Trophoblast cell (in vitro differentiated cells and primary cell): Measurements from ENCODE around the gene NPIPA3.

ENCODE experiments used
- DNase-seq, 2 donors: peaks; one replicate each; pipeline ENCODE4 v3.0.0-alpha.2; 2016
- H2AFZ ChIP-seq: 2 replicates; pipeline ENCODE4 v1.6.1; 2013; ENCODE audit warnings: low read length, moderate library complexity, mild to moderate bottlenecking; ENCODE audit not compliant: insufficient read depth, poor library complexity
- H2AK5ac ChIP-seq: 2 replicates; pipeline ENCODE4 v1.6.1; 2013; ENCODE audit warnings: mild to moderate bottlenecking, low read length
- H2BK120ac ChIP-seq: 2 replicates; pipeline ENCODE4 v1.6.1; 2013; ENCODE audit warnings: low read length, mild to moderate bottlenecking, moderate library complexity; ENCODE audit not compliant: insufficient read depth, poor library complexity
- H2BK12ac ChIP-seq: 2 replicates; pipeline ENCODE4 v1.6.1; 2013; ENCODE audit warnings: mild to moderate bottlenecking, low read length, moderate library complexity
- H2BK5ac ChIP-seq: 2 replicates; pipeline ENCODE4 v1.6.1; 2013; ENCODE audit warnings: low read length, low read depth, moderate library complexity, mild to moderate bottlenecking; ENCODE audit not compliant: poor library complexity
- H3K14ac ChIP-seq: 2 replicates; pipeline ENCODE4 v1.6.1; 2013; ENCODE audit warnings: mild to moderate bottlenecking, low read length
- H3K18ac ChIP-seq: 2 replicates; pipeline ENCODE4 v1.6.1; 2013; ENCODE audit warnings: mild to moderate bottlenecking, low read length
- H3K23ac ChIP-seq: 2 replicates; pipeline ENCODE4 v1.6.1; 2013; ENCODE audit warnings: low read length
- H3K27ac ChIP-seq: 2 replicates; pipeline ENCODE4 v1.5.1; 2013; ENCODE audit warnings: low read depth, mild to moderate bottlenecking, inconsistent platforms, low read length, moderate library complexity
- H3K27me3 ChIP-seq: 2 replicates; pipeline ENCODE4 v1.6.1; 2013; ENCODE audit warnings: inconsistent platforms, mild to moderate bottlenecking, low read length, moderate library complexity; ENCODE audit not compliant: insufficient read depth
- H3K36me3 ChIP-seq, 2 experiments: 1 replicate in 1 of 2; 2 replicates in 1 of 2; pipeline ENCODE4 v1.6.1; 2013; ENCODE audit warnings: low read length in 2 of 2, mild to moderate bottlenecking in 2 of 2, moderate library complexity in 1 of 2; ENCODE audit not compliant: insufficient read depth in 2 of 2, control insufficient read depth in 1 of 2
- H3K4ac ChIP-seq: 2 replicates; pipeline ENCODE4 v1.6.1; 2013; ENCODE audit warnings: low read depth, mild to moderate bottlenecking, low read length, moderate library complexity
- H3K4me1 ChIP-seq, 2 experiments: 1 replicate in 1 of 2; 2 replicates in 1 of 2; pipeline ENCODE4 v1.6.1; 2013; ENCODE audit warnings: low read length in 2 of 2, mild to moderate bottlenecking in 2 of 2, moderate library complexity in 1 of 2; ENCODE audit not compliant: insufficient read depth in 2 of 2, control insufficient read depth in 1 of 2
- H3K4me2 ChIP-seq: 2 replicates; pipeline ENCODE4 v1.6.1; 2013; ENCODE audit warnings: inconsistent platforms, mild to moderate bottlenecking, low read length, moderate library complexity
- H3K4me3 ChIP-seq: 2 replicates; pipeline ENCODE4 v1.5.1; 2013; ENCODE audit warnings: mild to moderate bottlenecking, low read depth, low read length, inconsistent platforms
- H3K79me1 ChIP-seq: one replicate; pipeline ENCODE4 v1.6.1; 2013; ENCODE audit warnings: low read length
- H3K79me2 ChIP-seq: 2 replicates; pipeline ENCODE4 v1.6.1; 2013; ENCODE audit warnings: low read length, mild to moderate bottlenecking; ENCODE audit not compliant: control insufficient read depth, insufficient read depth, poor library complexity
- H3K9ac ChIP-seq: 2 replicates; pipeline ENCODE4 v1.6.1; 2013; ENCODE audit warnings: mild to moderate bottlenecking, low read length
- H3K9me3 ChIP-seq: 2 replicates; pipeline ENCODE4 v1.6.1; 2013; ENCODE audit warnings: low read depth, mild to moderate bottlenecking, control low read depth, inconsistent platforms, low read length; ENCODE audit not compliant: insufficient read depth
- H4K12ac ChIP-seq: 2 replicates; pipeline ENCODE4 v1.6.1; 2013; ENCODE audit warnings: low read depth, mild to moderate bottlenecking, low read length, moderate library complexity
- H4K8ac ChIP-seq: 2 replicates; pipeline ENCODE4 v1.6.1; 2013; ENCODE audit warnings: low read depth, mild to moderate bottlenecking, low read length, moderate library complexity
- H4K91ac ChIP-seq: one replicate; pipeline ENCODE4 v1.6.1; 2013; ENCODE audit warnings: low read depth, mild to moderate bottlenecking, low read length, moderate library complexity
- WGBS: extraction: QIAGEN DNeasy Blood & Tissue Kit; methylation state at CpG from one replicate; pipeline ENCODE4 v1.1.7; 2013; ENCODE audit warnings: missing lambda C conversion rate; ENCODE audit not compliant: insufficient read length, insufficient coverage; ENCODE audit errors: extremely low coverage; 5-methylcytosine and 5-hydroxymethylcytosine counted together

The NPIPA3 gene

DNA sequence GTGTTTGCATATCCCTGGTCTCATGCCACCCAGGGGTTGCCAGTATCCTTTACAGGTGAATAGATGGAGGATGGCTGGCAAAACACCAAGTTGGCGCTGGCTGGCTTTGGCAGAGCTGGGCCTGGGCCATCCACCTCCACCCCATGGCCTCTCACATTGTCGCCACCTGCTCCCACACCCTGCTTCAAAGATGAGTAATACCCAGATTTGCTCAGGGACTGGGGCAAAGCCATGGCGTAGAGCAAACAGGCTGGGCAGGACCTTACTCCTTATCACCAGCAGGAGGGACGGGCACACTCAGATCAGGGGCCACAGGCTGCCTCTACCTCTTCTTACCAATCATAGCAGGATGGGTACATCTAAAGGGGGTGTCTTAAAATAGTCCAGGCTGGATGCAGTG is 33.4 kb upstream of the NPIPA3 start:
- H3K79me2 ChIP-seq = no peaks in the 10 kb centered on the region
- H2BK12ac ChIP-seq = no peak overlapping the region
- H2BK120ac ChIP-seq = no peak overlapping the region
- no peak overlapping the region for H3K4ac ChIP-seq
- H4K8ac ChIP-seq = no peak overlapping the region
- H3K14ac ChIP-seq = no peak overlapping the region
- no peaks in the 10 kb centered on the region for H3K27me3 ChIP-seq
- H2AK5ac ChIP-seq = no peak overlapping the region
- H3K9me3 ChIP-seq = no peaks in the 10 kb centered on the region
- H3K36me3 ChIP-seq = peaks cover 16 to 30% of the 10 kb centered on the region in 2 experiments
- H3K4me1 ChIP-seq = no peaks in the 10 kb centered on the region
- no peak overlapping the region for H3K27ac ChIP-seq
- DNase-seq = peak; percentile 2 to 13
- no CpG with 5 or more reads among the region's 4 CpGs for WGBS
- no peak overlapping the region for H4K12ac ChIP-seq
- no peaks in the 10 kb centered on the region for H3K79me1 ChIP-seq
- no peak overlapping the region for H4K91ac ChIP-seq
- no peak overlapping the region for H2AFZ ChIP-seq
- H3K9ac ChIP-seq = no peak overlapping the region
- no peak overlapping the region for H3K4me2 ChIP-seq
- H3K23ac ChIP-seq = no peak overlapping the region
- no peak overlapping the region for H2BK5ac ChIP-seq
- no peak overlapping the region for H3K18ac ChIP-seq
- H3K4me3 ChIP-seq = no peak overlapping the region

- H3K23ac ChIP-seq = no peak overlapping the region
- H4K91ac ChIP-seq = no peak overlapping the region
- no peaks in the 10 kb centered on the region for H3K27me3 ChIP-seq
- H3K9me3 ChIP-seq = no peaks in the 10 kb centered on the region
- H2BK120ac ChIP-seq = no peak overlapping the region
- no peak overlapping the region for H3K14ac ChIP-seq
- H2BK5ac ChIP-seq = no peak overlapping the region
- H4K12ac ChIP-seq = no peak overlapping the region
- H4K8ac ChIP-seq = no peak overlapping the region
- H3K18ac ChIP-seq = no peak overlapping the region
- WGBS = no CpG with 5 or more reads among the region's 7 CpGs
- H3K36me3 ChIP-seq = peaks cover 6 to 10% of the 10 kb centered on the region in 2 experiments
- no peaks in the 10 kb centered on the region for H3K79me1 ChIP-seq
- H2AFZ ChIP-seq = no peak overlapping the region
- H3K4me2 ChIP-seq = no peak overlapping the region
- H2BK12ac ChIP-seq = no peak overlapping the region
- no peak for DNase-seq
- no peak overlapping the region for H3K4me3 ChIP-seq
- H3K4ac ChIP-seq = no peak overlapping the region
- H3K4me1 ChIP-seq = no peaks in the 10 kb centered on the region
- H3K9ac ChIP-seq = no peak overlapping the region
- H3K79me2 ChIP-seq = no peaks in the 10 kb centered on the region
- no peak overlapping the region for H2AK5ac ChIP-seq
- H3K27ac ChIP-seq = no peak overlapping the region
Measured at GRCh38 chr16:14672403-14672971, 30.7 kb upstream of the NPIPA3 start.

- Histone ChIP-seq H3K79me2 (no peaks in the 10 kb centered on the region), H3K4me2 (no peak overlapping the region), H2BK5ac (no peak overlapping the region), H4K8ac (no peak overlapping the region), H3K23ac (no peak overlapping the region), H2BK12ac (no peak overlapping the region), H4K91ac (no peak overlapping the region), H3K27me3 (no peaks in the 10 kb centered on the region), H3K79me1 (no peaks in the 10 kb centered on the region), H3K18ac (no peak overlapping the region), H3K36me3 (no peaks in the 10 kb centered on the region), H3K4me1 (no peaks in the 10 kb centered on the region), H2AK5ac (no peak overlapping the region), H3K27ac (no peak overlapping the region), H4K12ac (no peak overlapping the region), H3K4ac (no peak overlapping the region), H2BK120ac (no peak overlapping the region), H3K9ac (no peak overlapping the region), H2AFZ (no peak overlapping the region), H3K4me3 (no peak overlapping the region), H3K14ac (no peak overlapping the region), H3K9me3 (peaks cover 3% of the 10 kb centered on the region)
- DNase-seq = no peak
- WGBS = no CpG with 5 or more reads among the region's 3 CpGs
Measured at GRCh38 chr16:14676633-14677032, 26.6 kb upstream of the NPIPA3 start.

DNA sequence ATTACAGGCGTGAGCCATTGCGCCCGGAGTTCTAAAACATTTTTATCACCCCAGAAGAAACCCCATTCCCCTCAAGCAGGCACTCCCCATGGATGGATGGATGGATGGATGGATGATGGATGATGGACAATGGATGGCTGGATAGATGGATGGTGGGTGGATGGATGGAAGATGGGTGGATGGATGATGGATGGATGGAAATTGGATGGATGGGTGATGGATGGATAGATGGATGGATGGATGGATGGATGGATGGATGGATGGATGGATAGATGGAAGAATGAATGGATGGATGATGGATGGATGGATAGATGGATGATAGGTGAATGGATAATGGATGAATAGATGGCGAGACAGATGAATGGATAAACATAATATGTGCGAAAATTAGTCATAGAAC is 25.6 kb upstream of the NPIPA3 start:
- Histone ChIP-seq H4K12ac (no peak overlapping the region), H3K23ac (no peak overlapping the region), H2BK5ac (no peak overlapping the region), H2BK12ac (no peak overlapping the region), H3K9me3 (peaks cover 3% of the 10 kb centered on the region), H2BK120ac (no peak overlapping the region), H3K79me2 (no peaks in the 10 kb centered on the region), H3K4ac (no peak overlapping the region), H2AK5ac (no peak overlapping the region), H3K4me3 (no peak overlapping the region), H4K8ac (no peak overlapping the region), H2AFZ (no peak overlapping the region), H3K14ac (no peak overlapping the region), H3K27ac (no peak overlapping the region), H3K18ac (no peak overlapping the region), H3K27me3 (no peaks in the 10 kb centered on the region), H4K91ac (no peak overlapping the region), H3K79me1 (no peaks in the 10 kb centered on the region), H3K4me1 (no peaks in the 10 kb centered on the region), H3K4me2 (no peak overlapping the region), H3K9ac (no peak overlapping the region), H3K36me3 (no peaks in the 10 kb centered on the region)
- DNase-seq = no peak
- WGBS = 100% methylated on average over 1 of the region's 5 CpGs
